DMS 273 (cell line): ENCODE measurements around the gene FGD4.
A peak's percentile ranks its signal among the peaks of the same experiment; 100 is the strongest.
"Not testable (repeated sequence)": the region's sequence is repeated elsewhere in the genome, so short reads cannot be mapped to it uniquely, and the experiment has no call there.

Experiments used
- DNase-seq: peaks from one replicate; lab custom pipeline; 2025; ENCODE audit not compliant: unreplicated experiment; lab: John Stamatoyannopoulos, UW

FGD4 gene

GRCh38 chr12:32551058-32551457 lies 151.7 kb downstream of the FGD4 start:
- no peak for DNase-seq

GRCh38 chr12:32558903-32559302 lies 159.5 kb downstream of the FGD4 start:
- peak; percentile 44 for DNase-seq

GRCh38 chr12:32559434-32559833 lies 160.1 kb downstream of the FGD4 start:
- no peak for DNase-seq

- DNase-seq: no peak
Observed at GRCh38 chr12:32560520-32560919, 161.2 kb downstream of the FGD4 start.

- no peak for DNase-seq
Observed at GRCh38 chr12:32561931-32562341, 162.6 kb downstream of the FGD4 start.

- not testable (repeated sequence) for DNase-seq
Observed at GRCh38 chr12:32562413-32562812, 163.1 kb downstream of the FGD4 start.

- DNase-seq: no peak
Observed at GRCh38 chr12:32566663-32567295, 167.4 kb downstream of the FGD4 start.

- no peak for DNase-seq
Observed at GRCh38 chr12:32567296-32567674, 167.9 kb downstream of the FGD4 start.

- no peak for DNase-seq
Observed at GRCh38 chr12:32568228-32568627, 168.9 kb downstream of the FGD4 start.

GRCh38 chr12:32569259-32569658 lies 169.9 kb downstream of the FGD4 start:
- DNase-seq: peak; percentile 31

- peak; percentile 1 for DNase-seq
Observed at GRCh38 chr12:32574585-32574984, 175.2 kb downstream of the FGD4 start.

GRCh38 chr12:32577328-32577727 lies 178.0 kb downstream of the FGD4 start:
- DNase-seq: no peak

- DNase-seq: no peak
Observed at GRCh38 chr12:32583534-32583933, 184.2 kb downstream of the FGD4 start.

GRCh38 chr12:32585680-32586079 lies 186.3 kb downstream of the FGD4 start:
- DNase-seq: peak; percentile 2

- DNase-seq: peak; percentile 74
Observed at GRCh38 chr12:32586390-32586789, 187.0 kb downstream of the FGD4 start.

GRCh38 chr12:32587581-32588495 lies 188.5 kb downstream of the FGD4 start:
- DNase-seq: no peak

GRCh38 chr12:32588604-32589003 lies 189.2 kb downstream of the FGD4 start:
- DNase-seq: no peak

- DNase-seq: no peak
Observed at GRCh38 chr12:32589165-32589865, 190.0 kb downstream of the FGD4 start.

- DNase-seq: no peak
Observed at GRCh38 chr12:32595251-32595650, 195.9 kb downstream of the FGD4 start.

GRCh38 chr12:32596030-32596429 lies 196.7 kb downstream of the FGD4 start:
- no peak for DNase-seq

- no peak for DNase-seq
Observed at GRCh38 chr12:32598688-32599087, 199.3 kb downstream of the FGD4 start.

- DNase-seq: no peak
Observed at GRCh38 chr12:32600681-32601080, 201.3 kb downstream of the FGD4 start.
